ENCODE measurements around the gene NBAS. TPM values are rescaled to one million over a fixed set of nuclear protein-coding genes. Genes with fewer than 3 reads are reported as not detected.

Gene NBAS
- total RNA-seq, 2 donors from 2014 or later = 29.3 to 32.5 TPM

DNA sequence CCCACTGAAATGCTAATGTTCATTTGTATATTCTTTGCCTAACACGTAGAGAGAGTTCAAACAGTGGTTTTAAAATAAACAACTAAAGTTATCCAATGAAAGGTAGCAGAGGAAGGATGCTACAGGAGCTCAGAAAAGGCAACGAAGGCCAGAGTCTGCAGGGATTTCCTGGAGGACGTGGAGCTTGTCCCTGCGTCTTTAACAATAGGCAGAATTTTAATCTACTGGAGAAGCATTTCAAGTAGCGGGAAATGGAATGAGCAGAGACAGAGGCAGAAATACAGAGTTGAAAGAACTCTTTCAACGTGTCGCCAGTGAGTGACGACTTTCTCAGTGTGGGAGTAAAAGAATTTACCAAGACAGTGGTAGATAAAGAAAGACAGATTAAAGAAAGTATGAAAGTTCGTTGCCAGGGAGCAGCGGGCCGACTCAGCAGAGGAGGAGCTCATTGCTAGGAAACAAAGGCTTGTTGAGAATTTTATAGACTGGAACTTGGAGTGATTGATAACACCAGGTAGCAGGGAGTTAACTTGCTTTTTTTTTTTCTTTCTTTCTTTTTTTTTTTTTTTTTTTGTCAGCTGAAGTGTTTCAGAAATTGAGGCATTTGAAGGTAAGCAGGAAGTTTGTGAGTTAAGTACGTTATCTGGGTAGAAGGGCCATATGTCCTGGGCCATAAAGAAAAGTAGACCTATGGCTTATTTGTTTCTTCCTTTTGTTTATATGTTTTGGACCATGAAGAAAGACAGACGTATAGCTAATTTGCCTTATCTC is 625 bp upstream of the NBAS start:
- Mint-ChIP-seq H3K36me3 (ENCODE audit: low read depth) (peaks cover 2% of the 10 kb centered on the region), H3K4me1 (peaks cover 32% of the 10 kb centered on the region), H3K27me3 (peaks cover 11% of the 10 kb centered on the region), H3K4me3 (peak overlapping the region; percentile 98), H3K27ac (peak overlapping the region; percentile 94)
- DNase-seq (no peak), ATAC-seq (peak; percentile 33)
- H3K9me3 ChIP-seq (ENCODE audit: control insufficient read depth, low read length, poor library complexity, severe bottlenecking) = no peaks in the 10 kb centered on the region

- DNase-seq (no peak), ATAC-seq (peak; percentile 44)
- H3K4me1 Mint-ChIP-seq = peaks cover 34% of the 10 kb centered on the region
- H3K27ac Mint-ChIP-seq = peak overlapping the region; percentile 94
- H3K4me3 Mint-ChIP-seq = peak overlapping the region; percentile 98
- peaks cover 11% of the 10 kb centered on the region for H3K27me3 Mint-ChIP-seq
- peaks cover 2% of the 10 kb centered on the region for H3K36me3 Mint-ChIP-seq (ENCODE audit: low read depth)
- H3K9me3 ChIP-seq (ENCODE audit: control insufficient read depth, low read length, poor library complexity, severe bottlenecking) = no peaks in the 10 kb centered on the region
Measured at GRCh38 chr2:15560140-15560987, 770 bp downstream of the NBAS start.

DNA sequence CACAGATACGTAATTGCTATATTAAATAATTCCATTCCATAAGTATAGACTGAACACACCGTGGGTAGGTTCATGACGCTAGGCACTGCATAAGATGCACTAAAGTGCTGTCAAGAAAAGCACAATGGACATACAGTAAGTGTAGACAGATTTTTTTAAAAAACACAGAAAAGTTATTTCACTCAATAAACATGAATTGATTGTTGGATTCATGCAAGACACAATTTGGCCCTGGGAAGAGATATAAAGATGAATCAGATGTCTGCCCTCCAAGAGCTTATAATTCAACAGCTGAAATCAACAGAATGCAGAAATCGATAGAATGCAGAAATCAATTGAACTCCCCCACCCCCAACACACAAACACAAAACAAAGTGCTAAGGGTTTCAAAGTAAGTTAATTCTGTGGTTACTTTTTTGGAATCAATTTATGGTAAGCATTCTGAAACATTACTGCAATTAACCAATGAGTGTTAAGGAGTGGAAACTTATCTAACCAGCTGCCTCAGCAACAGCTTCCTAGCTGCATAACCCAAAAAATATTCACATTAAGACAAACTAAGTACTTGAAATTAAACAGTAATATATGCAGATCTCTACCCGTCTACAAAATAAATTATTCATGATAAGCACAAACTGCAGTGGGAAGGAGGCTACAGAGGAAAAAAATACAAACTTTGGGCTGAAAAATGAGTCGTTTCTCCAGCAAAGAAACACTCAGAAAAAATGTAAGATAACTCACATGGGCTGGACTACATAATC is 1.6 kb downstream of the NBAS start:
- Mint-ChIP-seq H3K27me3 (peaks cover 7% of the 10 kb centered on the region), H3K27ac (no peak overlapping the region), H3K4me3 (peak overlapping the region; percentile 98), H3K36me3 (ENCODE audit: low read depth) (peaks cover 2% of the 10 kb centered on the region), H3K4me1 (peaks cover 34% of the 10 kb centered on the region)
- ATAC-seq = no peak
- H3K9me3 ChIP-seq (ENCODE audit: control insufficient read depth, low read length, poor library complexity, severe bottlenecking) = no peaks in the 10 kb centered on the region
- DNase-seq = no peak

GRCh38 chr2:15557887-15558311 is 3.2 kb downstream of the NBAS start:
- H3K4me1 Mint-ChIP-seq = peaks cover 37% of the 10 kb centered on the region
- no peak overlapping the region for H3K27ac Mint-ChIP-seq
- no peaks in the 10 kb centered on the region for H3K27me3 Mint-ChIP-seq
- no peaks in the 10 kb centered on the region for H3K9me3 ChIP-seq (ENCODE audit: control insufficient read depth, low read length, poor library complexity, severe bottlenecking)
- no peak for ATAC-seq
- no peak for DNase-seq
- peaks cover 4% of the 10 kb centered on the region for H3K36me3 Mint-ChIP-seq (ENCODE audit: low read depth)
- no peak overlapping the region for H3K4me3 Mint-ChIP-seq

DNA sequence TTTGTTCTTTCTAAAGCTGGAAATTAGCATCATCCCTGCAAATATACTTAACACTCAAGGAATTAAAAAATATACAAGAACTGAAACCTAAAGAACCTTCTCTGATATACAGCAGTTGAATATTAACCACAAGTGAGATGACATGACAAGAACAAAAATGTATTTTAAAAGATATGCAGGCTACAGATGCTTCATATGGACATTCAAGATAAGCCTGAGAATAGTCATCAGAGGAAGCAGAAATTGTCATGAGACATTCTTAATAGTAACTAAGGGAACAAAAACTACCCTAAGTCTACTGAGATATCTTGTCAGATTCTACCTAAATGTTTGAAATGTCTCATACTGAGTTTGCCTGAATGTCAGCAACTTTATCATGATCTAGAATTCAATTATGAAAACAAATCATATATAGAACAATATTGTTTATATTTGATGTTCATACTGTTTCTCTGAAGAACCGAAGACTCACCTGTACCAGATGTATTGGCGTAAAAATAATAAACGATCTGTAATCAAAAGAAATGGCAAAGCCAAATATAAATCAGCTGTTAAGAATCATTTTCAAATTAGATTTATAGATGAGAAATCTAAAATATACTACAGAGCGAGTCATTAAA is 4.7 kb downstream of the NBAS start:
- H3K27me3 Mint-ChIP-seq = no peaks in the 10 kb centered on the region
- H3K4me3 Mint-ChIP-seq = no peak overlapping the region
- ATAC-seq = no peak
- H3K36me3 Mint-ChIP-seq (ENCODE audit: low read depth) = peaks cover 6% of the 10 kb centered on the region
- peak overlapping the region; percentile 34 for H3K27ac Mint-ChIP-seq
- no peak for DNase-seq
- H3K9me3 ChIP-seq (ENCODE audit: control insufficient read depth, low read length, poor library complexity, severe bottlenecking) = no peaks in the 10 kb centered on the region
- peaks cover 32% of the 10 kb centered on the region for H3K4me1 Mint-ChIP-seq

DNA sequence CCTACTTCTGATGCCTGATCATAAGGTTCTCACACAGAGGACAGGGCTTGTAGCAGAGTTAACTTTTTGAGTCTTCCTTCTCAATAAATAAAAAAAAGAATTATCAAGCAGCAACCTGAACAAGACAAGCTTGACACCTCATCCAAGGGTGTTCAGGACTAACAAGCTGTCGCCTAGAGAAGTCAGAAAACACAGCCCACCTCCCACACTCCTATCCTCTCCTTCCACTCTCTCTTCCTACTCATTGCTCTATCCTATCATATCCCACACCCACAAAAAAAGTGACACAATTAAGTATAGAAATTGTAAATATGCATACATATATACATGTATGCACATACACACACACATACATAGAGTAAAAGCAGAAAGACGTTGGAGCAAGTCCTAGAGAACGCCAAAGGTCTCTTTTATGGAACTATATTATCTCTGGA is 5.4 kb downstream of the NBAS start:
- ATAC-seq (no peak), DNase-seq (no peak)
- no peak overlapping the region for H3K4me3 Mint-ChIP-seq

DNA sequence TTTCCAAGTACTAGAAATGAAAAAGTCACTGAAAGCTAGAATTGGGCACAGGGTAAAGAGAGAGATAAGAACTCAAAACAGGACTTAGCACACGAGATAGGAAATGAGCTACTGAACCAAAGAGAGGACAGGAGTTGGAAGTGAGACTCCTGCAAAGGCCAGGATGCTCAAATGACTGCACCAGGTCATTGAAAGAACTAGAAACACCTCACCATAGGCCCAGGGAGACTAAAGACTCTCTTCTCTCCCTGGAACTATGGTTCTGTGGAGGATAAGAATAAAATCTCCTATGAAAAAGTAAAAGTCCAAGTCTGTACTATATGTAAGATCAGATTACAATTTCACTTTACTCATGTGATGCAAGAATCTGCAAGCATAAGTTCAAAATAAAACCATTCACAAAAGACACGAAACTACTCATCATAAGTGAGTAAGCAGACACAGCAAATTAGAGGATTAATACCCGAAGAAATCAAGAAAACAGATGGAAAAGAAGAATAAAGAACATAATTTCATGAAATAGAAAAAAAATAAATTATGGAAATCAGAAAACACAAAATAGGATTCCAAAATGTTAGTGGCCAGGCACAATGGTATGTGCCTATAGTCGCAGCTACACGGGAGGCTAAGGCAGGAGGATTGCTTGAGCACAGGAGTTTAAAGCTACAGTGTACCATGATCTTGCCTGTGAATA is 6.5 kb downstream of the NBAS start:
- Mint-ChIP-seq H3K4me1 (peaks cover 20% of the 10 kb centered on the region), H3K36me3 (ENCODE audit: low read depth) (peaks cover 6% of the 10 kb centered on the region), H3K27ac (no peak overlapping the region), H3K27me3 (no peaks in the 10 kb centered on the region), H3K4me3 (no peak overlapping the region)
- ATAC-seq (no peak), DNase-seq (no peak)
- H3K9me3 ChIP-seq (ENCODE audit: control insufficient read depth, low read length, poor library complexity, severe bottlenecking) = no peaks in the 10 kb centered on the region

More for the DNA sequence above, 5.4 kb downstream of the NBAS start:
- Mint-ChIP-seq H3K27ac (peak overlapping the region; percentile 34), H3K27me3 (no peaks in the 10 kb centered on the region), H3K4me1 (peaks cover 30% of the 10 kb centered on the region), H3K36me3 (ENCODE audit: low read depth) (peaks cover 6% of the 10 kb centered on the region)
- H3K9me3 ChIP-seq (ENCODE audit: control insufficient read depth, low read length, poor library complexity, severe bottlenecking) = no peaks in the 10 kb centered on the region

- ATAC-seq (no peak), DNase-seq (no peak)
- Mint-ChIP-seq H3K4me3 (no peak overlapping the region), H3K36me3 (ENCODE audit: low read depth) (peaks cover 8% of the 10 kb centered on the region), H3K4me1 (peaks cover 17% of the 10 kb centered on the region), H3K27ac (no peak overlapping the region), H3K27me3 (no peaks in the 10 kb centered on the region)
- H3K9me3 ChIP-seq (ENCODE audit: control insufficient read depth, low read length, poor library complexity, severe bottlenecking) = no peaks in the 10 kb centered on the region
Measured at GRCh38 chr2:15553951-15554350, 7.2 kb downstream of the NBAS start.

DNA sequence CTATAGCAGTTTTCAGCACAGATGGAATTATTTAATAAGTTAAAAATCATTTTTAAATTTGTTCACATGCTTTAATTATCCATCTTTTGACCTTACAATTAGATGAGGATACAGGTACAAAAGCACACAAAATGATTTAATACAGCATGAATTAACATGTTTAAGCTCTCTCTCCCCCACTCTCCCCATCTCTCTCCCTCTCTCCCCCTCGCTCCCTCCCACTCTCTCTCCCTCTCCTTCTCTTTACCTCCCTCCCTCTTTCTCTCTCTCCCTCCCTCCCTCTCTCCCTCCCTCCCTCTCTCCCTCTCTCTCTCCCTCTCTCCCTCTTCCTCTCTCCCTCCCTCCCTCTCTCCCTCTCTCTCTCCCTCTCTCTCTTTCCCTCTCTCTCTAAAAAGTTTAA is 7.6 kb downstream of the NBAS start:
- H3K27ac Mint-ChIP-seq = no peak overlapping the region
- H3K4me1 Mint-ChIP-seq = peaks cover 18% of the 10 kb centered on the region
- no peaks in the 10 kb centered on the region for H3K9me3 ChIP-seq (ENCODE audit: control insufficient read depth, low read length, poor library complexity, severe bottlenecking)
- no peak for DNase-seq
- ATAC-seq = no peak
- peaks cover 8% of the 10 kb centered on the region for H3K36me3 Mint-ChIP-seq (ENCODE audit: low read depth)
- H3K4me3 Mint-ChIP-seq = no peak overlapping the region
- no peaks in the 10 kb centered on the region for H3K27me3 Mint-ChIP-seq

- no peak overlapping the region for H3K27ac Mint-ChIP-seq
Measured at GRCh38 chr2:15548974-15549373, 12.2 kb downstream of the NBAS start.

GRCh38 chr2:15547115-15547876 is 13.8 kb downstream of the NBAS start:
- Mint-ChIP-seq H3K4me3 (no peak overlapping the region), H3K27me3 (no peaks in the 10 kb centered on the region), H3K4me1 (peaks cover 12% of the 10 kb centered on the region), H3K36me3 (ENCODE audit: low read depth) (peaks cover 4% of the 10 kb centered on the region), H3K27ac (no peak overlapping the region)
- DNase-seq = no peak
- ATAC-seq = no peak
- no peaks in the 10 kb centered on the region for H3K9me3 ChIP-seq (ENCODE audit: control insufficient read depth, low read length, poor library complexity, severe bottlenecking)

More at GRCh38 chr2:15548974-15549373, 12.2 kb downstream of the NBAS start:
- Mint-ChIP-seq H3K4me1 (peaks cover 9% of the 10 kb centered on the region), H3K4me3 (no peak overlapping the region), H3K36me3 (ENCODE audit: low read depth) (peaks cover 8% of the 10 kb centered on the region), H3K27me3 (no peaks in the 10 kb centered on the region)
- ATAC-seq = no peak
- no peak for DNase-seq
- no peaks in the 10 kb centered on the region for H3K9me3 ChIP-seq (ENCODE audit: control insufficient read depth, low read length, poor library complexity, severe bottlenecking)

Data from T-helper 17 cell (primary cell).